Neural progenitor cell (in vitro differentiated cells): ENCODE results near the gene PRKCE. TPM values are rescaled to one million over a fixed set of nuclear protein-coding genes. Genes with fewer than 3 reads are reported as not detected.

Experiments used
- DNase-seq: peaks from one replicate; pipeline ENCODE4 v3.0.0-alpha.2; 2016; ENCODE audit warnings: low spot score
- H2AFZ ChIP-seq: fragments of 200-600 bp; sonication (generic); replicated peaks from 2 replicates; pipeline ENCODE4 v1.6.1; 2016; ENCODE audit warnings: antibody characterized with exemption
- H3F3A ChIP-seq: fragments of 200-600 bp; sonication (generic); 2 replicates; pipeline ENCODE4 v1.6.1; 2016; ENCODE audit warnings: antibody characterized with exemption, low read depth
- H3K27ac ChIP-seq: fragments of 200-600 bp; sonication (generic); 2 replicates; pipeline ENCODE4 v1.5.1; 2016; ENCODE audit warnings: mild to moderate bottlenecking
- H3K27me3 ChIP-seq: fragments of 200-600 bp; sonication (generic); 2 replicates; pipeline ENCODE4 v1.6.1; 2016; ENCODE audit warnings: mild to moderate bottlenecking, moderate library complexity
- H3K36me3 ChIP-seq: fragments of 200-600 bp; sonication (generic); 2 replicates; pipeline ENCODE4 v1.5.1; 2016
- H3K4me1 ChIP-seq: fragments of 200-600 bp; sonication (generic); 2 replicates; pipeline ENCODE4 v1.6.1; 2016; ENCODE audit warnings: mixed run types
- H3K4me2 ChIP-seq: fragments of 200-600 bp; sonication (generic); 2 replicates; pipeline ENCODE4 v1.6.1; 2016
- H3K4me3 ChIP-seq: fragments of 200-600 bp; sonication (generic); 2 replicates; pipeline ENCODE4 v1.5.1; 2016
- H3K79me2 ChIP-seq: fragments of 200-600 bp; sonication (generic); 2 replicates; pipeline ENCODE4 v1.6.1; 2016; ENCODE audit warnings: low read depth
- H3K9ac ChIP-seq: fragments of 200-600 bp; sonication (generic); 2 replicates; pipeline ENCODE4 v1.6.1; 2016
- H3K9me3 ChIP-seq: fragments of 200-600 bp; sonication (generic); 2 replicates; pipeline ENCODE4 v1.5.1; 2016; ENCODE audit warnings: low read depth
- H4K20me1 ChIP-seq: fragments of 200-600 bp; sonication (generic); 2 replicates; pipeline ENCODE4 v1.6.1; 2016; ENCODE audit warnings: low read depth
- H3K27ac Mint-ChIP-seq: 3 replicates; pipeline ENCODE4 v1.8.0; 2021; ENCODE audit warnings: mixed read lengths
- H3K27me3 Mint-ChIP-seq: 2 replicates; pipeline ENCODE4 v1.8.0; 2022; ENCODE audit warnings: low read depth, mild to moderate bottlenecking, inconsistent platforms, moderate library complexity, mixed read lengths; ENCODE audit not compliant: insufficient read depth
- H3K36me3 Mint-ChIP-seq: 3 replicates; pipeline ENCODE4 v1.8.0; 2021; ENCODE audit warnings: mixed read lengths
- H3K4me1 Mint-ChIP-seq: 3 replicates; pipeline ENCODE4 v1.8.0; 2021; ENCODE audit warnings: mixed read lengths
- H3K4me3 Mint-ChIP-seq: 3 replicates; pipeline ENCODE4 v1.8.0; 2021; ENCODE audit warnings: mild to moderate bottlenecking, moderate library complexity, mixed read lengths
- H3K9me3 Mint-ChIP-seq: 3 replicates; pipeline ENCODE4 v1.8.0; 2020; ENCODE audit warnings: mixed read lengths
- EZH2 ChIP-seq: fragments of 200-600 bp; sonication (generic); IDR thresholded peaks from 2 replicates; pipeline ENCODE4 v1.6.1; 2017; ENCODE audit warnings: antibody characterized with exemption, mild to moderate bottlenecking, moderate library complexity
- EZH2phosphoT487 ChIP-seq: fragments of 200-600 bp; sonication (generic); IDR thresholded peaks from 2 replicates; pipeline ENCODE4 v1.6.1; 2017; ENCODE audit warnings: antibody characterized with exemption
- total RNA-seq: library from RNA; depleted of rRNA; stranded (reverse); fragments of >200 nt; gene quantifications from 2 replicates; pipeline ENCODE4 v1.2.3, GENCODE V29; 2015; ENCODE audit warnings: low replicate concordance
- TF ChIP-seq, protein P1 (sequence below): fragments of 200-600 bp; sonication (generic); IDR thresholded peaks from 2 replicates; pipeline ENCODE4 v1.5.1; 2017; ENCODE audit warnings: antibody characterized with exemption, mild to moderate bottlenecking

Gene PRKCE
- total RNA-seq, 1 donor from 2014 or later: 4.1 TPM

DNA sequence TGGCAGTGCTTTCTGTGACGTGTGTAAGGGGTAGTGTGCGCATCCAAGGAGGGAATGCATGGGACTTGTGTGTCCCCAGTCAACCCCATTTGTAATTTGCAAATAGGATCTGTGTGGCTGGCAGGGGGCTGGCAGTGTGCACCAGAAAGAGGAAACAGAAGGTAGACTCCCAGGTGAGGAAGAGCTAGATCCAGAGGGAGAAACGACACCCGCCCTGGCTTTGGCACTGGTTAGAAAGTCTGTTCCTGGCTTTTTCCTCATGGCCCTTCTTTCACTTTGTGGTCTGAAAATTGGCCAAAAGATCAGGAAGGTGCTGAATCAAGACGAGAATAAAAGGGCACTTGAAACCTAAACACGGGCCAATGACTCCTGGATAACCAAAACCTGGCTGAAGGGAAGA lies 33.3 kb downstream of the PRKCE start:
- Histone ChIP-seq H3K4me1 (peaks cover 9% of the 10 kb centered on the region), H3K36me3 (no peaks in the 10 kb centered on the region), H3K27ac (no peak overlapping the region), H3K79me2 (no peaks in the 10 kb centered on the region), H3K9ac (no peak overlapping the region), H4K20me1 (no peaks in the 10 kb centered on the region), H3K4me2 (no peak overlapping the region), H3K9me3 (no peaks in the 10 kb centered on the region), H2AFZ (no peak overlapping the region), H3F3A (no peaks in the 10 kb centered on the region), H3K27me3 (no peaks in the 10 kb centered on the region), H3K4me3 (no peak overlapping the region)
- Mint-ChIP-seq H3K36me3 (no peaks in the 10 kb centered on the region), H3K4me3 (no peak overlapping the region), H3K4me1 (peaks cover 27% of the 10 kb centered on the region), H3K27me3 (no peaks in the 10 kb centered on the region), H3K9me3 (no peaks in the 10 kb centered on the region), H3K27ac (no peak overlapping the region)
- DNase-seq: no peak
- TF ChIP-seq EZH2phosphoT487 (no peak), EZH2 (no peak)
- TF ChIP-seq, protein P1, sequence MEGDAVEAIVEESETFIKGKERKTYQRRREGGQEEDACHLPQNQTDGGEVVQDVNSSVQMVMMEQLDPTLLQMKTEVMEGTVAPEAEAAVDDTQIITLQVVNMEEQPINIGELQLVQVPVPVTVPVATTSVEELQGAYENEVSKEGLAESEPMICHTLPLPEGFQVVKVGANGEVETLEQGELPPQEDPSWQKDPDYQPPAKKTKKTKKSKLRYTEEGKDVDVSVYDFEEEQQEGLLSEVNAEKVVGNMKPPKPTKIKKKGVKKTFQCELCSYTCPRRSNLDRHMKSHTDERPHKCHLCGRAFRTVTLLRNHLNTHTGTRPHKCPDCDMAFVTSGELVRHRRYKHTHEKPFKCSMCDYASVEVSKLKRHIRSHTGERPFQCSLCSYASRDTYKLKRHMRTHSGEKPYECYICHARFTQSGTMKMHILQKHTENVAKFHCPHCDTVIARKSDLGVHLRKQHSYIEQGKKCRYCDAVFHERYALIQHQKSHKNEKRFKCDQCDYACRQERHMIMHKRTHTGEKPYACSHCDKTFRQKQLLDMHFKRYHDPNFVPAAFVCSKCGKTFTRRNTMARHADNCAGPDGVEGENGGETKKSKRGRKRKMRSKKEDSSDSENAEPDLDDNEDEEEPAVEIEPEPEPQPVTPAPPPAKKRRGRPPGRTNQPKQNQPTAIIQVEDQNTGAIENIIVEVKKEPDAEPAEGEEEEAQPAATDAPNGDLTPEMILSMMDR: no peak

DNA sequence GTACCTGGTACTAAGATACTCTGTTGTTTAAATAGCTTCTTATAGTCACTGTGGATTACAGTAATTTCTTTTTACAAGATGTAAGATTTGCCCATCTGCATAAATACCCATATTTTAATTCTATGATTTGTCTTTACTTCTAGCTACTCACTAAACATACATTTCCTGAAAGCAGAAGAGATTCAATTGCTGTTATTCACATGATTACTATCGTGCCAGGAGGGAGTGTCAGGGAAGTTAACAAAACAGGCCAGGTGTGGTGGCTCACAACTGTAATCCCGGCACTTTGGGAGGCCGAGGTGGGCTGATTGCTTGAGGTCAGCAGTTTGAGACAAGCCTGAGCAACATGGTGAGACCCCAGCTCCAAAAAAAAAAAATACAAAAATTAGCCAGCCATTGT lies 33.8 kb downstream of the PRKCE start:
- H3K27me3 Mint-ChIP-seq: no peaks in the 10 kb centered on the region
- Histone ChIP-seq H2AFZ (no peak overlapping the region), H3K27me3 (no peaks in the 10 kb centered on the region), H3F3A (no peaks in the 10 kb centered on the region), H3K4me3 (no peak overlapping the region), H3K9me3 (no peaks in the 10 kb centered on the region), H3K4me1 (peaks cover 9% of the 10 kb centered on the region), H3K9ac (no peak overlapping the region), H3K27ac (no peak overlapping the region), H3K36me3 (no peaks in the 10 kb centered on the region), H3K79me2 (no peaks in the 10 kb centered on the region), H4K20me1 (no peaks in the 10 kb centered on the region), H3K4me2 (no peak overlapping the region)
- TF ChIP-seq EZH2 (no peak), EZH2phosphoT487 (no peak)
- TF ChIP-seq, protein P1: no peak
- no peak overlapping the region for H3K27ac Mint-ChIP-seq
- peaks cover 32% of the 10 kb centered on the region for H3K4me1 Mint-ChIP-seq
- no peaks in the 10 kb centered on the region for H3K36me3 Mint-ChIP-seq
- no peaks in the 10 kb centered on the region for H3K9me3 Mint-ChIP-seq
- no peak for DNase-seq
- H3K4me3 Mint-ChIP-seq: no peak overlapping the region

DNA sequence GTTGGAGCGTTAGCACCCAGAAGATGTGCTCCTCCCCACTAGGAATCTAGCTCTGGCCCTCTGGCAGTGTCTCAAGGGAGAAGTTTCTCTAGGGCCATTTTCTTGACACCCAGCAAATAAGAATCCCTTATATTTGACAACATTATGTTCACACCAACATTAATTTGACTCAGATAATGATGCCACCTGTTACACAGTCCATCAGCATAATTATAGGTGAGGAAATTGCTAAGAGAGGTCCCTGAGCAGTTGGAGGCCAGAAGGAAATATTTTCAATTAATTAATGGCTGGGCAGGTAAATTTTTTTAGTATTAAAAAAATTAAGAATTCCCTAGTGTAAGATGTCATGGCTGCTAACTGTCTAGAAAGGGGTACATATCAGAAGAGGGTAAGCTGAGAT lies 36.5 kb downstream of the PRKCE start:
- H3K9me3 Mint-ChIP-seq: no peaks in the 10 kb centered on the region
- H3K4me3 Mint-ChIP-seq: no peak overlapping the region

More for the DNA sequence above, 36.5 kb downstream of the PRKCE start:
- Mint-ChIP-seq H3K36me3 (no peaks in the 10 kb centered on the region), H3K27ac (no peak overlapping the region), H3K27me3 (no peaks in the 10 kb centered on the region), H3K4me1 (peaks cover 44% of the 10 kb centered on the region)
- Histone ChIP-seq H3K4me1 (peaks cover 9% of the 10 kb centered on the region), H3K36me3 (no peaks in the 10 kb centered on the region), H3K9ac (no peak overlapping the region), H3K4me3 (no peak overlapping the region), H3K27ac (no peak overlapping the region), H2AFZ (no peak overlapping the region), H3K4me2 (no peak overlapping the region), H3K27me3 (no peaks in the 10 kb centered on the region), H3K79me2 (no peaks in the 10 kb centered on the region), H3K9me3 (no peaks in the 10 kb centered on the region), H3F3A (no peaks in the 10 kb centered on the region), H4K20me1 (no peaks in the 10 kb centered on the region)
- TF ChIP-seq EZH2phosphoT487: no peak
- TF ChIP-seq, protein P1: no peak
- no peak for DNase-seq
